ENCODE measurements around the gene TBXAS1. TPM values are rescaled to one million over a fixed set of nuclear protein-coding genes. Genes with fewer than 3 reads are reported as not detected.

TBXAS1 gene
- total and polyA plus RNA-seq, 2 of the 8 experiments (the other 6 are each of a cell fraction or from before 2014, with no cell fraction given): 0.86 to 2.1 TPM

DNA sequence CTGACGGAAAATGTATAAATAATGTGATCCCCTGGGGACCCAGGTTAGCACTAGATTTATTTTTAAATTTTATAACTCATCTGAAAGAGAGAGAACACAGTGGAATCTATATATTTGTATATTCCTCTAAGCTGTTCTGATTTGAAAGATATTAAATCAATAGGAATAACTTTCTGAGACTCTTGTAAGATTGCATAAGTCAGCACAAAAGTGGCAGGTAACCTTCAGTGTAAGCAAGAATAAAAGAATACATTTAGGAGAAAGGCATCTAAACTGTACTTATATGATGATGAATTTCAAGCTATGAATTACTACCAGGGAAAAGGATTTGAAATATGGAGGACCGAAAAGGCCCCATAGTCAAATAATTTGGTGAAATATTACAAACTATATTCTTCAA lies 112.8 kb downstream of the TBXAS1 start:
- Histone ChIP-seq H2BK15ac (ENCODE audit: low read length) (no peak overlapping the region), H3K79me2 (ENCODE audit: control insufficient read depth in 1 of 2, insufficient read depth in 2 of 2, low read length in 2 of 2) (no peaks in the 10 kb centered on the region), H3K36me3 (ENCODE audit: control insufficient read depth in 2 of 4, insufficient read depth in 4 of 4, low read length in 3 of 4) (no peaks in the 10 kb centered on the region), H3K27ac (ENCODE audit: low read depth, low read length) (no peak overlapping the region), H2BK120ac (replicated peaks; ENCODE audit: low read depth, low read length) (no peak overlapping the region), H3K4me1 (replicated peaks in 1 of 4; ENCODE audit: control insufficient read depth in 3 of 4, insufficient read depth in 4 of 4, low read length in 3 of 4) (peaks cover 0 to 4% (median 0%) of the 10 kb centered on the region in 4 experiments; a peak in 2 of 7 replicates), H3K18ac (ENCODE audit: extremely low read depth, low read length) (no peak overlapping the region), H3K9me3 (ENCODE audit: insufficient read depth in 2 of 2, low read depth in 1 of 2, low read length in 1 of 2) (peaks cover 0 to 5% of the 10 kb centered on the region in 2 experiments; a peak in 1 of 4 replicates), H3K23me2 (ENCODE audit: low read depth, low read length) (no peaks in the 10 kb centered on the region), H3K56ac (replicated peaks; ENCODE audit: insufficient read length, low read depth, low read length) (no peak overlapping the region), H3K14ac (ENCODE audit: insufficient read length) (no peak overlapping the region), H4K20me1 (replicated peaks in 1 of 2; ENCODE audit: control insufficient read depth in 1 of 2, insufficient read depth in 2 of 2, low read length in 2 of 2) (no peaks in the 10 kb centered on the region), H3K79me1 (ENCODE audit: low read depth, low read length) (no peaks in the 10 kb centered on the region), H2BK12ac (ENCODE audit: low read depth, low read length) (no peak overlapping the region), H3K23ac (ENCODE audit: insufficient read length) (no peak overlapping the region), H2BK20ac (ENCODE audit: low read length) (no peak overlapping the region), H2AFZ (ENCODE audit: low read length) (no peak overlapping the region), H2AK5ac (ENCODE audit: low read depth, low read length) (no peak overlapping the region), H3K4ac (replicated peaks; ENCODE audit: insufficient read length, low read depth, low read length) (no peak overlapping the region), H3K9ac (replicated peaks in 1 of 4; ENCODE audit: extremely low read depth in 1 of 4, low read depth in 3 of 4, low read length in 3 of 4) (no peak overlapping the region), H4K91ac (replicated peaks; ENCODE audit: insufficient read length, low read length) (no peak overlapping the region), H4K5ac (ENCODE audit: insufficient read length, low read depth, low read length) (no peak overlapping the region), H3K27me3 (replicated peaks in 1 of 4; ENCODE audit: control insufficient read depth in 3 of 4, extremely low read depth in 1 of 4, insufficient read depth in 3 of 4, low read length in 3 of 4) (no peaks in the 10 kb centered on the region), H4K8ac (ENCODE audit: extremely low read depth, insufficient read depth, low read length) (no peak overlapping the region), H3K4me2 (ENCODE audit: insufficient read depth in 1 of 2, low read depth in 2 of 2, low read length in 2 of 2) (no peak overlapping the region), H2BK5ac (ENCODE audit: low read depth, low read length) (no peak overlapping the region), H3K4me3 (ENCODE audit: extremely low read depth in 1 of 4, insufficient read depth in 2 of 4, low read depth in 3 of 4, low read length in 4 of 4) (no peak overlapping the region)
- DNase-seq (ENCODE audit: low read depth in 1 of 2, low spot score in 2 of 2) (no peak), FAIRE-seq (no peak)
- 88% methylated on average over 2 of the region's 2 CpGs; no CpG with 5 or more reads in 1 of the 2 experiments for WGBS, 2 experiments (ENCODE audit: extremely low coverage in 1 of 2, insufficient coverage in 1 of 2, insufficient read length in 1 of 2, insufficient replicate concordance in 2 of 2, low coverage in 1 of 2, low lambda C conversion rate in 2 of 2, missing lambda C conversion rate in 1 of 2)
- POLR2A ChIA-PET (ENCODE audit: partially characterized antibody): interaction anchor here (0.9 kb wide), 1 partner anchor 32 kb away, joined by 3 read pairs; no protein-coding TSS in a partner anchor
- CTCF ChIA-PET (ENCODE audit: partially characterized antibody): interaction anchor here (1.0 kb wide), 1 partner anchor 24 kb away, joined by 3 read pairs; no protein-coding TSS in a partner anchor
- TF ChIP-seq EGR1 (IDR thresholded peaks at IDR 0.05; ENCODE audit: borderline replicate concordance, low read depth, low read length): no peak
- TF ChIP-seq, protein P1, sequence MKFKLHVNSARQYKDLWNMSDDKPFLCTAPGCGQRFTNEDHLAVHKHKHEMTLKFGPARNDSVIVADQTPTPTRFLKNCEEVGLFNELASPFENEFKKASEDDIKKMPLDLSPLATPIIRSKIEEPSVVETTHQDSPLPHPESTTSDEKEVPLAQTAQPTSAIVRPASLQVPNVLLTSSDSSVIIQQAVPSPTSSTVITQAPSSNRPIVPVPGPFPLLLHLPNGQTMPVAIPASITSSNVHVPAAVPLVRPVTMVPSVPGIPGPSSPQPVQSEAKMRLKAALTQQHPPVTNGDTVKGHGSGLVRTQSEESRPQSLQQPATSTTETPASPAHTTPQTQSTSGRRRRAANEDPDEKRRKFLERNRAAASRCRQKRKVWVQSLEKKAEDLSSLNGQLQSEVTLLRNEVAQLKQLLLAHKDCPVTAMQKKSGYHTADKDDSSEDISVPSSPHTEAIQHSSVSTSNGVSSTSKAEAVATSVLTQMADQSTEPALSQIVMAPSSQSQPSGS (IDR thresholded peaks at IDR 0.05; ENCODE audit: low read length): no peak

Measured in H1 (cell line).